Measurements from ENCODE around the gene GPR22.

GPR22 gene

DNA sequence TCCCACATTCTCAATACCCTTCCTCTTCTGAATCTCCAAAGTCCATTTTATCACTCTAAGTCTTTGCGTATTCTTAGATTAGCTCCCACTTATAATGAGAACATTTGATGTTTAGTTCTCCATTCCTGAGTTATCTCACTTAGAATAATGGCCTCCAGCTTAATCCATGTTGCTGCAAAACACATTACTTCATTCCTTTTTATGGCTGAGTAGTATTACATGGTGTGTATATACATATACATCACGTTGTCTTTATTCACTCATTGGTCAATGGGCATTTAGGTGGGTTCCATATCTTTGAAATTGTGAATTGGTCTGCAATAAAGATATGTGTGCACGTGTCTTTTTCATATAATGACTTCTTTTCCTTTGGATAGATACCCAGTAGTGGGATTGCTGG is 32.3 kb downstream of the GPR22 start:
- no peak for ATAC-seq (ENCODE audit: insufficient read depth, low read depth)
- Histone ChIP-seq H3K27me3 (ENCODE audit: insufficient read depth, low read length, poor library complexity) (no peaks in the 10 kb centered on the region), H3K9ac (ENCODE audit: low read depth, low read length) (no peak overlapping the region)

GRCh38 chr7:107502797-107503196 is 32.9 kb downstream of the GPR22 start:
- Histone ChIP-seq H3K79me2 (ENCODE audit: insufficient read depth, low read length) (no peaks in the 10 kb centered on the region; the same call in none of the 2 replicates), H3K36me3 (ENCODE audit: insufficient read depth, low read length) (peaks cover 9% of the 10 kb centered on the region; the same call in 1 of the 2 replicates), H3K27me3 (ENCODE audit: insufficient read depth, low read length, poor library complexity) (no peaks in the 10 kb centered on the region), H3K9ac (ENCODE audit: low read depth, low read length) (no peak overlapping the region), H3K4me3 (ENCODE audit: low read depth in 1 of 2, low read length in 2 of 2) (no peak overlapping the region), H4K20me1 (ENCODE audit: insufficient read depth, low read length) (no peaks in the 10 kb centered on the region), H3K4me2 (ENCODE audit: insufficient read depth, low read length) (no peak overlapping the region), H3K4me1 (ENCODE audit: insufficient read depth, low read length) (no peaks in the 10 kb centered on the region), H3K27ac (ENCODE audit: low read length) (no peak overlapping the region), H2AFZ (ENCODE audit: low read depth, low read length) (no peak overlapping the region), H3K9me3 (ENCODE audit: insufficient read depth, low read length, severe bottlenecking) (no peaks in the 10 kb centered on the region)
- ATAC-seq (ENCODE audit: insufficient read depth, low read depth) (no peak), DNase-seq (no peak)
- TF ChIP-seq, protein P1, sequence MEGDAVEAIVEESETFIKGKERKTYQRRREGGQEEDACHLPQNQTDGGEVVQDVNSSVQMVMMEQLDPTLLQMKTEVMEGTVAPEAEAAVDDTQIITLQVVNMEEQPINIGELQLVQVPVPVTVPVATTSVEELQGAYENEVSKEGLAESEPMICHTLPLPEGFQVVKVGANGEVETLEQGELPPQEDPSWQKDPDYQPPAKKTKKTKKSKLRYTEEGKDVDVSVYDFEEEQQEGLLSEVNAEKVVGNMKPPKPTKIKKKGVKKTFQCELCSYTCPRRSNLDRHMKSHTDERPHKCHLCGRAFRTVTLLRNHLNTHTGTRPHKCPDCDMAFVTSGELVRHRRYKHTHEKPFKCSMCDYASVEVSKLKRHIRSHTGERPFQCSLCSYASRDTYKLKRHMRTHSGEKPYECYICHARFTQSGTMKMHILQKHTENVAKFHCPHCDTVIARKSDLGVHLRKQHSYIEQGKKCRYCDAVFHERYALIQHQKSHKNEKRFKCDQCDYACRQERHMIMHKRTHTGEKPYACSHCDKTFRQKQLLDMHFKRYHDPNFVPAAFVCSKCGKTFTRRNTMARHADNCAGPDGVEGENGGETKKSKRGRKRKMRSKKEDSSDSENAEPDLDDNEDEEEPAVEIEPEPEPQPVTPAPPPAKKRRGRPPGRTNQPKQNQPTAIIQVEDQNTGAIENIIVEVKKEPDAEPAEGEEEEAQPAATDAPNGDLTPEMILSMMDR (IDR thresholded peaks at IDR 0.05; ENCODE audit: borderline replicate concordance, extremely low read depth, low read length, poor library complexity, severe bottlenecking): no peak
- TF ChIP-seq EZH2 (IDR thresholded peaks at IDR 0.05; ENCODE audit: borderline replicate concordance, low read depth, low read length, severe bottlenecking): no peak

More for the DNA sequence above, 32.3 kb downstream of the GPR22 start:
- Histone ChIP-seq H4K20me1 (ENCODE audit: insufficient read depth, low read length) (no peaks in the 10 kb centered on the region), H2AFZ (ENCODE audit: low read depth, low read length) (no peak overlapping the region), H3K9me3 (ENCODE audit: insufficient read depth, low read length, severe bottlenecking) (no peaks in the 10 kb centered on the region), H3K4me1 (ENCODE audit: insufficient read depth, low read length) (no peaks in the 10 kb centered on the region), H3K4me2 (ENCODE audit: insufficient read depth, low read length) (no peak overlapping the region), H3K4me3 (ENCODE audit: low read depth in 1 of 2, low read length in 2 of 2) (no peak overlapping the region), H3K27ac (ENCODE audit: low read length) (no peak overlapping the region), H3K79me2 (ENCODE audit: insufficient read depth, low read length) (peaks cover 2% of the 10 kb centered on the region), H3K36me3 (ENCODE audit: insufficient read depth, low read length) (0 out of 2 replicates have a peak, but pooled peaks cover 9% of the 10 kb centered on the region)
- TF ChIP-seq EZH2 (IDR thresholded peaks at IDR 0.05; ENCODE audit: borderline replicate concordance, low read depth, low read length, severe bottlenecking): no peak
- TF ChIP-seq, protein P1 (IDR thresholded peaks at IDR 0.05; ENCODE audit: borderline replicate concordance, extremely low read depth, low read length, poor library complexity, severe bottlenecking): no peak
- no peak for DNase-seq

DNA sequence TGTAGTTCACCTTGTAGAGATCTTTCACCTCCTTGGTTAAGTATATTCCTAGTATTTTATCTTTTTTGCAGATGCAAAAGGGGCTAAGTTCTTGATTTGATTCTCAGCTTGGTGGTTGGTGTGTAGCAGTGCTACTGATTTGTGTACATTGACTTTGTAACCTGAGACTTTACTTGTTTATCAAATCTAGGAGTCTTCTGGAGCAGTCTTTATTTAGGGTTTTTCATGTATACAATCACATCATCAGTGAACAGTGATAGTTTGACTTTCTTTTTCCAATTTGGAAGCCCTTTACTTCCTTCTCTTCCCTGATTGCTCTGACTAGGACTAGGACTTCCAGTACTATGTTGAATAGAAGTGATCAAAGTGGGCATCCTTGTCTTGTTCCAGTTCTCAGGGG is 33.8 kb downstream of the GPR22 start:
- H3K36me3 ChIP-seq (ENCODE audit: insufficient read depth, low read length): peaks cover 9% of the 10 kb centered on the region; the same call in 1 of the 2 replicates
- no peaks in the 10 kb centered on the region for H3K4me1 ChIP-seq (ENCODE audit: insufficient read depth, low read length)
- no peaks in the 10 kb centered on the region for H3K9me3 ChIP-seq (ENCODE audit: insufficient read depth, low read length, severe bottlenecking)
- no peak for ATAC-seq (ENCODE audit: insufficient read depth, low read depth)
- TF ChIP-seq, protein P1 (IDR thresholded peaks at IDR 0.05; ENCODE audit: borderline replicate concordance, extremely low read depth, low read length, poor library complexity, severe bottlenecking): no peak
- TF ChIP-seq EZH2 (IDR thresholded peaks at IDR 0.05; ENCODE audit: borderline replicate concordance, low read depth, low read length, severe bottlenecking): no peak
- no peaks in the 10 kb centered on the region for H3K27me3 ChIP-seq (ENCODE audit: insufficient read depth, low read length, poor library complexity)
- no peak overlapping the region for H3K27ac ChIP-seq (ENCODE audit: low read length)
- no peak overlapping the region for H3K9ac ChIP-seq (ENCODE audit: low read depth, low read length)
- H3K4me2 ChIP-seq (ENCODE audit: insufficient read depth, low read length): no peak overlapping the region
- no peaks in the 10 kb centered on the region for H4K20me1 ChIP-seq (ENCODE audit: insufficient read depth, low read length)
- H2AFZ ChIP-seq (ENCODE audit: low read depth, low read length): no peak overlapping the region
- H3K79me2 ChIP-seq (ENCODE audit: insufficient read depth, low read length): no peaks in the 10 kb centered on the region
- H3K4me3 ChIP-seq (ENCODE audit: low read depth in 1 of 2, low read length in 2 of 2): no peak overlapping the region
- no peak for DNase-seq

GRCh38 chr7:107505362-107505761 is 35.5 kb downstream of the GPR22 start:
- Histone ChIP-seq H2AFZ (ENCODE audit: low read depth, low read length) (no peak overlapping the region), H3K9ac (ENCODE audit: low read depth, low read length) (no peak overlapping the region), H3K9me3 (ENCODE audit: insufficient read depth, low read length, severe bottlenecking) (no peaks in the 10 kb centered on the region), H3K4me3 (ENCODE audit: low read depth in 1 of 2, low read length in 2 of 2) (no peak overlapping the region), H3K4me2 (ENCODE audit: insufficient read depth, low read length) (no peak overlapping the region), H3K27me3 (ENCODE audit: insufficient read depth, low read length, poor library complexity) (no peaks in the 10 kb centered on the region), H3K79me2 (ENCODE audit: insufficient read depth, low read length) (no peaks in the 10 kb centered on the region), H3K27ac (ENCODE audit: low read length) (no peak overlapping the region), H3K4me1 (ENCODE audit: insufficient read depth, low read length) (no peaks in the 10 kb centered on the region), H4K20me1 (ENCODE audit: insufficient read depth, low read length) (no peaks in the 10 kb centered on the region), H3K36me3 (ENCODE audit: insufficient read depth, low read length) (peaks cover 9% of the 10 kb centered on the region; the same call in 1 of the 2 replicates)
- ATAC-seq (ENCODE audit: insufficient read depth, low read depth) (no peak), DNase-seq (no peak)
- TF ChIP-seq EZH2 (IDR thresholded peaks at IDR 0.05; ENCODE audit: borderline replicate concordance, low read depth, low read length, severe bottlenecking): no peak
- TF ChIP-seq, protein P1 (IDR thresholded peaks at IDR 0.05; ENCODE audit: borderline replicate concordance, extremely low read depth, low read length, poor library complexity, severe bottlenecking): no peak
